H1 (cell line): ENCODE measurements around the gene CTXN2. TPM values are rescaled to one million over a fixed set of nuclear protein-coding genes. Genes with fewer than 3 reads are reported as not detected.

ENCODE experiments used
- CTCF ChIA-PET: fragments of 300-600 bp; sonication (Branson Sonifier 250); formaldehyde crosslinking; loops from one replicate; lab custom pipeline; 2021; ENCODE audit not compliant: partially characterized antibody; lab: Charles Lee
- POLR2A ChIA-PET: fragments of 300-600 bp; sonication (Branson Sonifier 250); formaldehyde crosslinking; loops from one replicate; lab custom pipeline; 2021; ENCODE audit warnings: inconsistent platforms; ENCODE audit not compliant: partially characterized antibody; lab: Charles Lee
- DNase-seq, 2 experiments: peaks; one replicate each; pipeline versions ENCODE4 v3.0.0 to v3.0.0-alpha.2; 2010 to 2022; ENCODE audit warnings: low spot score in 2 of 2, low read depth in 1 of 2, mixed read lengths in 1 of 2
- FAIRE-seq: peaks from 2 replicates; lab custom pipeline; 2011; peaks lifted over from hg19 to GRCh38; lab: Jason Lieb, UNC
- H2AFZ ChIP-seq: 2 replicates; pipeline ENCODE4 v1.8.1; 2012; ENCODE audit warnings: low read length, inconsistent platforms
- H2AK5ac ChIP-seq: 2 replicates; pipeline ENCODE4 v1.6.1; 2013; ENCODE audit warnings: low read depth, low read length
- H2BK120ac ChIP-seq: replicated peaks from 2 replicates; pipeline ENCODE3; 2013; ENCODE audit warnings: low read depth, low read length, inconsistent platforms
- H2BK12ac ChIP-seq: 2 replicates; pipeline ENCODE4 v1.6.1; 2013; ENCODE audit warnings: low read depth, low read length
- H2BK15ac ChIP-seq: 2 replicates; pipeline ENCODE4 v1.6.1; 2013; ENCODE audit warnings: low read length
- H2BK20ac ChIP-seq: 2 replicates; pipeline ENCODE4 v1.6.1; 2013; ENCODE audit warnings: low read length
- H2BK5ac ChIP-seq: 2 replicates; pipeline ENCODE4 v1.6.1; 2013; ENCODE audit warnings: low read depth, low read length
- H3K14ac ChIP-seq: 2 replicates; pipeline ENCODE4 v1.6.1; 2013; ENCODE audit warnings: inconsistent platforms; ENCODE audit not compliant: insufficient read length
- H3K18ac ChIP-seq: 2 replicates; pipeline ENCODE4 v1.6.1; 2013; ENCODE audit warnings: low read length; ENCODE audit errors: extremely low read depth
- H3K23ac ChIP-seq: 2 replicates; pipeline ENCODE4 v1.6.1; 2013; ENCODE audit warnings: inconsistent platforms; ENCODE audit not compliant: insufficient read length
- H3K23me2 ChIP-seq: 2 replicates; pipeline ENCODE4 v1.6.1; 2013; ENCODE audit warnings: low read depth, low read length
- H3K27ac ChIP-seq: 2 replicates; pipeline ENCODE4 v1.6.1; 2011; ENCODE audit warnings: low read depth, low read length, inconsistent platforms
- H3K27me3 ChIP-seq, 4 experiments: replicated peaks in 1 of 4; 1 replicate in 1 of 4; 2 replicates in 3 of 4; pipeline versions ENCODE4 v1.6.1 to v1.8.1; 2011 to 2013; ENCODE audit warnings: low read length in 3 of 4, mild to moderate bottlenecking in 3 of 4, inconsistent platforms in 2 of 4, mixed read lengths in 2 of 4, moderate library complexity in 1 of 4; ENCODE audit not compliant: control insufficient read depth in 3 of 4, insufficient read depth in 3 of 4; ENCODE audit errors: extremely low read depth in 1 of 4
- H3K36me3 ChIP-seq, 4 experiments: 2 replicates each; pipeline versions ENCODE4 v1.6.1 to v1.8.1; 2011 to 2013; ENCODE audit warnings: mild to moderate bottlenecking in 4 of 4, low read length in 3 of 4, moderate library complexity in 2 of 4, control low read depth in 1 of 4, inconsistent platforms in 1 of 4; ENCODE audit not compliant: insufficient read depth in 4 of 4, control insufficient read depth in 2 of 4
- H3K4ac ChIP-seq: replicated peaks from 2 replicates; pipeline ENCODE3; 2013; ENCODE audit warnings: low read length, low read depth, mixed read lengths, inconsistent platforms; ENCODE audit not compliant: insufficient read length
- H3K4me1 ChIP-seq, 4 experiments: replicated peaks in 1 of 4; 1 replicate in 1 of 4; 2 replicates in 3 of 4; pipeline versions ENCODE4 v1.6.1 to v1.8.1; 2011 to 2013; ENCODE audit warnings: low read length in 3 of 4, inconsistent platforms in 2 of 4, mixed read lengths in 1 of 4; ENCODE audit not compliant: insufficient read depth in 4 of 4, control insufficient read depth in 3 of 4
- H3K4me2 ChIP-seq, 2 experiments: 2 replicates each; pipeline versions ENCODE4 v1.6.1 to v1.8.1; 2011 to 2013; ENCODE audit warnings: low read depth in 2 of 2, low read length in 2 of 2, control low read depth in 1 of 2, inconsistent platforms in 1 of 2, mild to moderate bottlenecking in 1 of 2; ENCODE audit not compliant: insufficient read depth in 1 of 2
- H3K4me3 ChIP-seq, 4 experiments: fragments of 200-600, 300-600 bp in 1 of 4; sonication (generic), shearing (Covaris generic), sonication (Bioruptor Twin) in 1 of 4; 2 replicates each; pipeline versions ENCODE4 v1.5.1 to v1.8.1; 2011 to 2016; ENCODE audit warnings: low read length in 4 of 4, low read depth in 3 of 4, control low read depth in 2 of 4, inconsistent platforms in 2 of 4, mild to moderate bottlenecking in 2 of 4, mixed read lengths in 1 of 4, moderate library complexity in 1 of 4; ENCODE audit not compliant: insufficient read depth in 2 of 4; ENCODE audit errors: extremely low read depth in 1 of 4
- H3K56ac ChIP-seq: replicated peaks from 2 replicates; pipeline ENCODE3; 2013; ENCODE audit warnings: low read depth, mild to moderate bottlenecking, mixed read lengths, low read length, inconsistent platforms; ENCODE audit not compliant: insufficient read length
- H3K79me1 ChIP-seq: 2 replicates; pipeline ENCODE4 v1.6.1; 2013; ENCODE audit warnings: low read depth, low read length, control low read depth
- H3K79me2 ChIP-seq, 2 experiments: 2 replicates each; pipeline versions ENCODE4 v1.6.1 to v1.8.1; 2012 to 2013; ENCODE audit warnings: low read length in 2 of 2, mild to moderate bottlenecking in 2 of 2, inconsistent platforms in 1 of 2; ENCODE audit not compliant: insufficient read depth in 2 of 2, control insufficient read depth in 1 of 2
- H3K9ac ChIP-seq, 4 experiments: replicated peaks in 1 of 4; 1 replicate in 1 of 4; 2 replicates in 3 of 4; pipeline versions ENCODE4 v1.6.1 to v1.8.1; 2011 to 2013; ENCODE audit warnings: low read depth in 3 of 4, low read length in 3 of 4, control low read depth in 2 of 4, mild to moderate bottlenecking in 2 of 4, moderate library complexity in 2 of 4, inconsistent platforms in 1 of 4; ENCODE audit errors: extremely low read depth in 1 of 4
- H3K9me3 ChIP-seq, 2 experiments: 2 replicates each; pipeline versions ENCODE4 v1.6.1 to v1.8.1; 2012 to 2013; ENCODE audit warnings: mild to moderate bottlenecking in 2 of 2, moderate library complexity in 2 of 2, control low read depth in 1 of 2, inconsistent platforms in 1 of 2, low read depth in 1 of 2, low read length in 1 of 2, mixed read lengths in 1 of 2; ENCODE audit not compliant: insufficient read depth in 2 of 2
- H4K20me1 ChIP-seq, 2 experiments: replicated peaks in 1 of 2; 2 replicates each; pipeline versions ENCODE3 to v1.8.1; 2011 to 2013; ENCODE audit warnings: inconsistent platforms in 2 of 2, low read length in 2 of 2, mild to moderate bottlenecking in 1 of 2; ENCODE audit not compliant: insufficient read depth in 2 of 2, control insufficient read depth in 1 of 2
- H4K5ac ChIP-seq: 2 replicates; pipeline ENCODE4 v1.6.1; 2013; ENCODE audit warnings: low read length, low read depth, mixed read lengths, inconsistent platforms; ENCODE audit not compliant: insufficient read length
- H4K8ac ChIP-seq: 2 replicates; pipeline ENCODE4 v1.8.0; 2013; ENCODE audit warnings: mild to moderate bottlenecking, moderate library complexity, low read length, inconsistent platforms; ENCODE audit not compliant: insufficient read depth; ENCODE audit errors: extremely low read depth
- H4K91ac ChIP-seq: replicated peaks from 2 replicates; pipeline ENCODE3; 2013; ENCODE audit warnings: low read length, mixed read lengths, inconsistent platforms; ENCODE audit not compliant: insufficient read length
- BACH1 ChIP-seq: IDR thresholded peaks from 2 replicates; pipeline ENCODE4 v1.6.1; 2012; ENCODE audit warnings: low read length, improper control_type of control experiment
- CEBPB ChIP-seq: IDR thresholded peaks from 2 replicates; pipeline ENCODE4 v1.6.1; 2012; ENCODE audit warnings: low read depth, low read length
- CTBP2 ChIP-seq: IDR thresholded peaks from 2 replicates; pipeline ENCODE4 v1.7.0; 2011; ENCODE audit warnings: borderline replicate concordance, mild to moderate bottlenecking, moderate library complexity, mixed read lengths, low read length; ENCODE audit not compliant: insufficient read depth, insufficient read length
- MAFK ChIP-seq: IDR thresholded peaks from 2 replicates; pipeline ENCODE4 v1.6.1; 2012; ENCODE audit warnings: low read depth, mild to moderate bottlenecking, improper control_type of control experiment, low read length
- MAX ChIP-seq: IDR thresholded peaks from 2 replicates; pipeline ENCODE4 v1.6.1; 2012; ENCODE audit warnings: inconsistent platforms
- NRF1 ChIP-seq: IDR thresholded peaks from 2 replicates; pipeline ENCODE4 v1.6.1; 2011; ENCODE audit warnings: mild to moderate bottlenecking, low read depth, low read length, improper control_type of control experiment
- POLR2AphosphoS5 ChIP-seq: IDR thresholded peaks from 2 replicates; pipeline ENCODE4 v1.6.1; 2011; ENCODE audit warnings: low read depth, low read length
- SAP30 ChIP-seq: fragments of 300-600 bp; sonication (generic); IDR thresholded peaks from 2 replicates; pipeline ENCODE4 v1.7.1; 2012; ENCODE audit warnings: low read length, moderate library complexity, mild to moderate bottlenecking, inconsistent platforms; ENCODE audit not compliant: insufficient read depth, insufficient replicate concordance
- SP2 ChIP-seq: IDR thresholded peaks from 2 replicates; pipeline ENCODE4 v1.6.1; 2012; ENCODE audit warnings: mild to moderate bottlenecking, low read length, inconsistent platforms
- SRF ChIP-seq: IDR thresholded peaks from 2 replicates; pipeline ENCODE4 v1.6.1; 2011; ENCODE audit warnings: mild to moderate bottlenecking, low read depth, low read length, moderate library complexity
- YY1 ChIP-seq: IDR thresholded peaks from 2 replicates; pipeline ENCODE4 v1.6.1; 2011; ENCODE audit warnings: low read depth, mild to moderate bottlenecking, low read length
- polyA plus RNA-seq, 7 experiments: library from polyadenylated mRNA; depleted of rRNA in 3 of 7; stranded (reverse) in 5 of 7; unstranded in 2 of 7; fragments of >200 nt in 5 of 7; fragments of 200-250 nt in 2 of 7; gene quantifications; 1 replicate in 5 of 7; 2 replicates in 1 of 7; 4 replicates in 1 of 7; pipeline versions ENCODE4 v1.2.1 to v1.2.3, GENCODE V29; 2011 to 2013; ENCODE audit warnings: missing spikeins in 2 of 7, mixed read lengths in 2 of 7
- total RNA-seq: library from RNA; stranded (reverse); fragmentation: NEBNext Ultra II Directional; extraction: Animal tissue kit (Norgen Biotek cat#: 25700); gene quantifications from 2 replicates; pipeline ENCODE4 v1.2.1, GENCODE V29; 2021

CTXN2 gene
- total and polyA plus RNA-seq, 2 of the 8 experiments (the other 6 are each of a cell fraction or from before 2014, with no cell fraction given), result 0.08 TPM; not detected in 1

- Histone ChIP-seq H3K4me1 (peaks cover 0 to 2% (median 0%) of the 10 kb centered on the region in 4 experiments; a peak in 2 of 7 replicates), H3K23ac (no peak overlapping the region), H3K27ac (no peak overlapping the region), H3K9me3 (no peaks in the 10 kb centered on the region), H3K4me2 (no peak overlapping the region), H2BK12ac (no peak overlapping the region), H3K9ac (no peak overlapping the region), H2BK20ac (no peak overlapping the region), H3K18ac (no peak overlapping the region), H3K79me1 (no peaks in the 10 kb centered on the region), H4K20me1 (no peaks in the 10 kb centered on the region), H3K36me3 (peaks cover 0 to 56% (median 17%) of the 10 kb centered on the region in 4 experiments; a peak in 5 of 8 replicates), H3K4ac (no peak overlapping the region), H3K14ac (no peak overlapping the region), H3K56ac (no peak overlapping the region), H4K91ac (no peak overlapping the region), H3K27me3 (no peaks in the 10 kb centered on the region), H2BK5ac (no peak overlapping the region), H3K4me3 (no peak overlapping the region), H4K5ac (no peak overlapping the region), H3K23me2 (no peaks in the 10 kb centered on the region), H2AFZ (no peak overlapping the region), H2BK15ac (no peak overlapping the region), H3K79me2 (no peaks in the 10 kb centered on the region), H2BK120ac (no peak overlapping the region)
- no peak for FAIRE-seq
- no peak for DNase-seq
- POLR2A ChIA-PET, result interaction anchor here (1.1 kb wide), 1 partner anchor 11 kb away, joined by 3 read pairs; no protein-coding TSS in a partner anchor
- CTCF ChIA-PET, result no interaction called here
- TF ChIP-seq SAP30, result no peak
- no peak for TF ChIP-seq YY1
- TF ChIP-seq NRF1, result no peak
- TF ChIP-seq MAFK, result no peak
- no peak for TF ChIP-seq POLR2AphosphoS5
- no peak for TF ChIP-seq SRF
- TF ChIP-seq MAX, result no peak
- no peak for TF ChIP-seq CTBP2
- TF ChIP-seq BACH1, result no peak
- no peak for TF ChIP-seq CEBPB
- no peak for TF ChIP-seq SP2
- TF ChIP-seq, all 59 proteins: peak for 0
- H2AK5ac ChIP-seq, result no peak overlapping the region
- no peak overlapping the region for H4K8ac ChIP-seq
These were observed 45.5 kb upstream of the CTXN2 start for GRCh38 chr15:48145923-48146322.
